HEK293T (cell line): ENCODE results near the gene NACAD.

Source experiments
- CTCF ChIA-PET: fragments of 350-600 bp; formaldehyde crosslinking; extraction: SDS; loops from one replicate; lab custom pipeline; 2021; ENCODE audit warnings: antibody characterized with exemption, inconsistent platforms; lab: Yijun Ruan, JAX
- POLR2A ChIA-PET: fragments of 350-600 bp; formaldehyde crosslinking; extraction: SDS; loops from one replicate; lab custom pipeline; 2020; ENCODE audit warnings: antibody characterized with exemption, inconsistent platforms; lab: Yijun Ruan, JAX
- DNase-seq: peaks from one replicate; pipeline ENCODE4 v3.0.0; 2012; ENCODE audit warnings: mixed read lengths; ENCODE audit errors: extremely low spot score
- ARNT ChIP-seq: fragments of 450-650 bp; IDR thresholded peaks from 2 replicates; pipeline ENCODE4 v1.6.1; 2017; ENCODE audit warnings: mild to moderate bottlenecking
- BHLHE40 ChIP-seq: fragments of 450-650 bp; IDR thresholded peaks from 2 replicates; pipeline ENCODE4 v1.6.1; 2016; ENCODE audit warnings: mild to moderate bottlenecking, moderate library complexity, borderline replicate concordance
- CTBP1 ChIP-seq: fragments of 450-650 bp; IDR thresholded peaks from 2 replicates; pipeline ENCODE4 v1.6.1; 2016; ENCODE audit warnings: borderline replicate concordance
- FOXA1 ChIP-seq: fragments of 450-650 bp; IDR thresholded peaks from 2 replicates; pipeline ENCODE4 v1.6.1; 2016; ENCODE audit warnings: mild to moderate bottlenecking
- FOXK2 ChIP-seq: fragments of 450-650 bp; IDR thresholded peaks from 2 replicates; pipeline ENCODE4 v1.6.1; 2016; ENCODE audit warnings: mild to moderate bottlenecking
- FOXM1 ChIP-seq: fragments of 450-650 bp; IDR thresholded peaks from 2 replicates; pipeline ENCODE4 v1.6.1; 2017; ENCODE audit warnings: mild to moderate bottlenecking, borderline replicate concordance
- HDGF ChIP-seq: fragments of 450-650 bp; IDR thresholded peaks from 2 replicates; pipeline ENCODE4 v1.6.1; 2017; ENCODE audit warnings: antibody characterized with exemption, borderline replicate concordance
- LEF1 ChIP-seq: fragments of 450-650 bp; IDR thresholded peaks from 2 replicates; pipeline ENCODE4 v1.6.1; 2017; ENCODE audit warnings: mild to moderate bottlenecking, borderline replicate concordance
- NFRKB ChIP-seq: fragments of 450-650 bp; IDR thresholded peaks from 2 replicates; pipeline ENCODE4 v1.6.1; 2016; ENCODE audit warnings: mild to moderate bottlenecking, moderate library complexity
- PKNOX1 ChIP-seq: fragments of 450-650 bp; IDR thresholded peaks from 2 replicates; pipeline ENCODE4 v1.6.1; 2016
- SP1 ChIP-seq: fragments of 450-650 bp; IDR thresholded peaks from 2 replicates; pipeline ENCODE4 v1.6.1; 2017
- SUZ12 ChIP-seq: fragments of 450-650 bp; IDR thresholded peaks from 2 replicates; pipeline ENCODE4 v1.6.1; 2016; ENCODE audit warnings: mild to moderate bottlenecking
- TARDBP ChIP-seq: fragments of 450-650 bp; IDR thresholded peaks from 2 replicates; pipeline ENCODE4 v1.6.1; 2016
- ZNF384 ChIP-seq: fragments of 450-650 bp; IDR thresholded peaks from 2 replicates; pipeline ENCODE4 v1.6.1; 2016

The NACAD gene

GRCh38 chr7:45033931-45034290 lies 54.9 kb downstream of the NACAD start:
- CTCF ChIA-PET: no interaction called here
- no peak for TF ChIP-seq PKNOX1
- TF ChIP-seq SP1: no peak
- no peak for DNase-seq
- POLR2A ChIA-PET: interaction anchor here (0.9 kb wide), 1 partner anchor 78 kb away, joined by 7 read pairs; the partner anchor contains the start of gene TBRG4

GRCh38 chr7:45033261-45033930 lies 55.4 kb downstream of the NACAD start:
- ChIA-PET POLR2A (interaction anchor here (0.9 kb wide), 1 partner anchor 78 kb away, joined by 7 read pairs; the partner anchor contains the start of gene TBRG4), CTCF (no interaction called here)
- TF ChIP-seq TARDBP (no peak), FOXK2 (no peak), FOXM1 (no peak), PKNOX1 (no peak), ZNF384 (no peak), FOXA1 (no peak)
- no peak for DNase-seq

GRCh38 chr7:45032421-45032820 lies 56.3 kb downstream of the NACAD start:
- TF ChIP-seq BHLHE40 (no peak), CTBP1 (no peak), TARDBP (no peak), HDGF (no peak), SUZ12 (no peak), NFRKB (no peak), ARNT (no peak), PKNOX1 (no peak), LEF1 (no peak)
- CTCF ChIA-PET: no interaction called here
- no peak for DNase-seq
- POLR2A ChIA-PET: no interaction called here

GRCh38 chr7:45031829-45032228 lies 56.9 kb downstream of the NACAD start:
- ChIA-PET CTCF (no interaction called here), POLR2A (no interaction called here)
- no peak for TF ChIP-seq NFRKB
- TF ChIP-seq TARDBP: no peak
- no peak for TF ChIP-seq BHLHE40
- TF ChIP-seq FOXM1: no peak
- TF ChIP-seq FOXA1: no peak
- TF ChIP-seq SUZ12: no peak
- no peak for DNase-seq
